ENCODE results near the gene LTB.

LTB gene

GRCh38 chr6:31580807-31581433 lies 1.3 kb downstream of the LTB start (continued):
- no peak for TF ChIP-seq ZNF530 (tag by site-specific recombination; IDR thresholded peaks at IDR 0.05; ENCODE audit: low read depth)
- TF ChIP-seq ZNF488 (tag by site-specific recombination; IDR thresholded peaks at IDR 0.05) = no peak
- no peak for TF ChIP-seq ZSCAN23 (tag by site-specific recombination; IDR thresholded peaks at IDR 0.05)
- TF ChIP-seq OVOL3 (tag by site-specific recombination; IDR thresholded peaks at IDR 0.05) = no peak
- peak; percentile 18; the same call in 1 of the 2 replicates for TF ChIP-seq ZNF654 (tag by site-specific recombination; IDR thresholded peaks at IDR 0.05; ENCODE audit: low read depth)
- no peak for TF ChIP-seq ATF2 (tag by site-specific recombination; IDR thresholded peaks at IDR 0.05; ENCODE audit: low read depth)
- TF ChIP-seq ZNF76 (tag by site-specific recombination; IDR thresholded peaks at IDR 0.05; ENCODE audit: borderline replicate concordance, low read depth) = peak; percentile 24; the same call in 1 of the 2 replicates
- no peak for TF ChIP-seq ZNF239 (tag by site-specific recombination; IDR thresholded peaks at IDR 0.05)
- TF ChIP-seq ZNF184 (tag by site-specific recombination; IDR thresholded peaks at IDR 0.05) = no peak
- TF ChIP-seq ZIC2 (tag by site-specific recombination; IDR thresholded peaks at IDR 0.05) = peak; percentile 61
- 0 out of 2 replicates have a peak, but pooled peaks have one; percentile 28 for TF ChIP-seq ZNF518A (tag by site-specific recombination; conservative IDR thresholded peaks at IDR 0.05; ENCODE audit: low read depth)
- no peak for TF ChIP-seq ZFP41 (tag by site-specific recombination; IDR thresholded peaks at IDR 0.05; ENCODE audit: borderline replicate concordance)
- no peak for TF ChIP-seq REPIN1 (tag by site-specific recombination; IDR thresholded peaks at IDR 0.05; ENCODE audit: low read depth)
- no peak for TF ChIP-seq ZNF398 (tag by site-specific recombination; IDR thresholded peaks at IDR 0.05)
- peak; percentile 36; the same call in 1 of the 2 replicates for TF ChIP-seq SP2 (tag by site-specific recombination; IDR thresholded peaks at IDR 0.05)
- peak; percentile 65 for TF ChIP-seq ZNF629 (tag by site-specific recombination; IDR thresholded peaks at IDR 0.05)
- TF ChIP-seq ZNF335 (tag by site-specific recombination; conservative IDR thresholded peaks at IDR 0.05) = peak; percentile 77
- TF ChIP-seq ZNF48 (tag by site-specific recombination; IDR thresholded peaks at IDR 0.05) = no peak
- peak; percentile 75 for TF ChIP-seq ZBTB17 (tag by site-specific recombination; IDR thresholded peaks at IDR 0.05)
- TF ChIP-seq ZNF571 (tag by site-specific recombination; IDR thresholded peaks at IDR 0.05) = no peak
- no peak for TF ChIP-seq ZNF292 (tag by site-specific recombination; IDR thresholded peaks at IDR 0.05; ENCODE audit: borderline replicate concordance, low read depth)
- TF ChIP-seq ZNF843 (tag by site-specific recombination; IDR thresholded peaks at IDR 0.05) = no peak
- TF ChIP-seq ZNF610 (tag by site-specific recombination; IDR thresholded peaks at IDR 0.05; ENCODE audit: borderline replicate concordance) = 0 out of 2 replicates have a peak, but pooled peaks have one; percentile 70
- no peak for TF ChIP-seq ZNF529 (tag by site-specific recombination; IDR thresholded peaks at IDR 0.05; ENCODE audit: insufficient replicate concordance)
- TF ChIP-seq ZBTB6 (tag by site-specific recombination; IDR thresholded peaks at IDR 0.05) = no peak
- TF ChIP-seq GFI1B (tag by site-specific recombination; IDR thresholded peaks at IDR 0.05) = no peak
- no peak for TF ChIP-seq ZNF792 (tag by site-specific recombination; IDR thresholded peaks at IDR 0.05)
- no peak for TF ChIP-seq ZNF423 (tag by site-specific recombination; IDR thresholded peaks at IDR 0.05)
- no peak for TF ChIP-seq ZNF596 (tag by site-specific recombination; IDR thresholded peaks at IDR 0.05)
- 0 out of 2 replicates have a peak, but pooled peaks have one; percentile 15 for TF ChIP-seq YY1 (tag by site-specific recombination; IDR thresholded peaks at IDR 0.05)
- peak; percentile 70 for TF ChIP-seq ZNF600 (tag by site-specific recombination; IDR thresholded peaks at IDR 0.05)

Measured in HEK293 (cell line).